Skeletal muscle tissue (tissue), 4 donors: ENCODE results near the gene C20orf202. TPM values are rescaled to one million over a fixed set of nuclear protein-coding genes. Genes with fewer than 3 reads are reported as not detected.

Experiments used
- H3K27ac ChIP-seq: one replicate; pipeline ENCODE4 v1.7.0; 2013; ENCODE audit warnings: mild to moderate bottlenecking, low read depth, low read length, inconsistent platforms
- H3K27me3 ChIP-seq, 3 donors: one replicate each; pipeline ENCODE4 v1.7.0; 2013; ENCODE audit warnings: low read length in 3 of 3; ENCODE audit not compliant: control insufficient read depth in 3 of 3, insufficient read depth in 3 of 3
- H3K36me3 ChIP-seq, 3 donors: one replicate each; pipeline ENCODE4 v1.7.0; 2013; ENCODE audit warnings: low read length in 3 of 3; ENCODE audit not compliant: control insufficient read depth in 3 of 3, insufficient read depth in 3 of 3
- H3K4me1 ChIP-seq, 3 donors: one replicate each; pipeline ENCODE4 v1.7.0; 2013; ENCODE audit warnings: low read length in 3 of 3, mild to moderate bottlenecking in 3 of 3; ENCODE audit not compliant: control insufficient read depth in 3 of 3, insufficient read depth in 3 of 3
- H3K4me3 ChIP-seq, 3 donors: one replicate each; pipeline ENCODE4 v1.7.0; 2013; ENCODE audit warnings: low read length in 3 of 3
- H3K9ac ChIP-seq, 3 donors: one replicate each; pipeline ENCODE4 v1.7.0; 2013; ENCODE audit warnings: low read length in 3 of 3, mild to moderate bottlenecking in 3 of 3, moderate library complexity in 2 of 3, low read depth in 1 of 3
- H3K9me3 ChIP-seq, 3 donors: one replicate each; pipeline ENCODE4 v1.7.0; 2013; ENCODE audit warnings: low read length in 3 of 3; ENCODE audit not compliant: control insufficient read depth in 3 of 3
- total RNA-seq: library from RNA; depleted of rRNA; stranded (reverse); fragments of >200 nt; gene quantifications from one replicate; pipeline ENCODE4 v1.2.3, GENCODE V29; 2014
- donor health status: Osteomylitis.

The C20orf202 gene
- total RNA-seq: 0.52 TPM

- H3K9me3 ChIP-seq: no peaks in the 10 kb centered on the region
- H3K4me1 ChIP-seq: peaks cover 0 to 5% (median 4%) of the 10 kb centered on the region in 3 donors
- peaks cover 0 to 3% (median 0%) of the 10 kb centered on the region in 3 donors for H3K27me3 ChIP-seq
- no peaks in the 10 kb centered on the region for H3K36me3 ChIP-seq
- no peak within 1 kb of the TSS for H3K4me3 ChIP-seq
- peak within 1 kb of the TSS in 1 of 3 donors; percentile 16 for H3K9ac ChIP-seq
- H3K27ac ChIP-seq: peak within 1 kb of the TSS; percentile 22
Observed at GRCh38 chr20:1202762-1203504, at the start of gene C20orf202. TSS of gene C20orf202 (plus strand) at chr20:1203454. CDS start at chr20:1203586, 132 bp downstream.

- Histone ChIP-seq H3K4me3 (no peak overlapping the region), H3K36me3 (peaks cover 0 to 14% (median 12%) of the 10 kb centered on the region in 3 donors)
Observed at GRCh38 chr20:1154226-1154625, 49.0 kb upstream of the C20orf202 start.

GRCh38 chr20:1154691-1155090, 48.6 kb upstream of the C20orf202 start:
- Histone ChIP-seq H3K4me1 (peaks cover 0 to 7% (median 0%) of the 10 kb centered on the region in 3 donors), H3K4me3 (no peak overlapping the region), H3K27ac (no peak overlapping the region), H3K27me3 (no peaks in the 10 kb centered on the region), H3K9me3 (no peaks in the 10 kb centered on the region), H3K9ac (no peak overlapping the region), H3K36me3 (peaks cover 0 to 18% (median 12%) of the 10 kb centered on the region in 3 donors)

More at GRCh38 chr20:1154226-1154625, 49.0 kb upstream of the C20orf202 start:
- Histone ChIP-seq H3K27me3 (no peaks in the 10 kb centered on the region), H3K9me3 (no peaks in the 10 kb centered on the region), H3K9ac (no peak overlapping the region), H3K4me1 (peaks cover 0 to 7% (median 0%) of the 10 kb centered on the region in 3 donors), H3K27ac (no peak overlapping the region)

- H3K9me3 ChIP-seq: no peaks in the 10 kb centered on the region
- no peak overlapping the region for H3K27ac ChIP-seq
- peaks cover under 1 to 21% (median 13%) of the 10 kb centered on the region in 3 donors for H3K36me3 ChIP-seq
- H3K9ac ChIP-seq: no peak overlapping the region
- H3K27me3 ChIP-seq: no peaks in the 10 kb centered on the region
- no peak overlapping the region for H3K4me3 ChIP-seq
- H3K4me1 ChIP-seq: peaks cover 0 to 7% (median 0%) of the 10 kb centered on the region in 3 donors
Observed at GRCh38 chr20:1155342-1155741, 47.9 kb upstream of the C20orf202 start.

- peaks cover 35 to 54% (median 44%) of the 10 kb centered on the region in 3 donors for H3K36me3 ChIP-seq
- H3K9ac ChIP-seq: no peak overlapping the region
- H3K27ac ChIP-seq: no peak overlapping the region
- no peaks in the 10 kb centered on the region for H3K9me3 ChIP-seq
- H3K27me3 ChIP-seq: no peaks in the 10 kb centered on the region
- H3K4me3 ChIP-seq: no peak overlapping the region
- H3K4me1 ChIP-seq: peaks cover 0 to 14% (median 5%) of the 10 kb centered on the region in 3 donors
Observed at GRCh38 chr20:1160496-1160895, 42.8 kb upstream of the C20orf202 start.

- Histone ChIP-seq H3K4me1 (peaks cover 0 to 14% (median 5%) of the 10 kb centered on the region in 3 donors), H3K9me3 (no peaks in the 10 kb centered on the region), H3K27ac (no peak overlapping the region), H3K4me3 (no peak overlapping the region), H3K36me3 (peaks cover 40 to 58% (median 48%) of the 10 kb centered on the region in 3 donors), H3K9ac (no peak overlapping the region), H3K27me3 (no peaks in the 10 kb centered on the region)
Observed at GRCh38 chr20:1160991-1161390, 42.3 kb upstream of the C20orf202 start.

- H3K9me3 ChIP-seq: no peaks in the 10 kb centered on the region
- H3K9ac ChIP-seq: no peak overlapping the region
- no peak overlapping the region for H3K27ac ChIP-seq
- H3K36me3 ChIP-seq: peaks cover 56 to 68% (median 65%) of the 10 kb centered on the region in 3 donors
- H3K4me3 ChIP-seq: no peak overlapping the region
- no peaks in the 10 kb centered on the region for H3K27me3 ChIP-seq
- H3K4me1 ChIP-seq: peaks cover 0 to 14% (median 5%) of the 10 kb centered on the region in 3 donors
Observed at GRCh38 chr20:1163105-1163504, 40.1 kb upstream of the C20orf202 start.

GRCh38 chr20:1163653-1164052, 39.6 kb upstream of the C20orf202 start:
- Histone ChIP-seq H3K27me3 (no peaks in the 10 kb centered on the region), H3K4me3 (no peak overlapping the region), H3K27ac (no peak overlapping the region), H3K9me3 (no peaks in the 10 kb centered on the region), H3K9ac (no peak overlapping the region), H3K36me3 (peaks cover 60 to 71% (median 70%) of the 10 kb centered on the region in 3 donors), H3K4me1 (peaks cover 0 to 14% (median 5%) of the 10 kb centered on the region in 3 donors)

- no peak overlapping the region for H3K4me3 ChIP-seq
- H3K9me3 ChIP-seq: no peaks in the 10 kb centered on the region
- peaks cover 73 to 82% (median 78%) of the 10 kb centered on the region in 3 donors for H3K36me3 ChIP-seq
- no peak overlapping the region for H3K9ac ChIP-seq
- H3K27me3 ChIP-seq: no peaks in the 10 kb centered on the region
- H3K4me1 ChIP-seq: peaks cover 0 to 14% (median 5%) of the 10 kb centered on the region in 3 donors
- H3K27ac ChIP-seq: no peak overlapping the region
Observed at GRCh38 chr20:1164871-1165270, 38.4 kb upstream of the C20orf202 start.

GRCh38 chr20:1165521-1165920, 37.7 kb upstream of the C20orf202 start:
- no peak overlapping the region for H3K27ac ChIP-seq
- peaks cover 75 to 83% (median 81%) of the 10 kb centered on the region in 3 donors for H3K36me3 ChIP-seq

More at GRCh38 chr20:1165521-1165920, 37.7 kb upstream of the C20orf202 start:
- Histone ChIP-seq H3K27me3 (no peaks in the 10 kb centered on the region), H3K4me1 (peaks cover 0 to 14% (median 5%) of the 10 kb centered on the region in 3 donors), H3K9ac (no peak overlapping the region), H3K4me3 (no peak overlapping the region), H3K9me3 (no peaks in the 10 kb centered on the region)
